Measurements from ENCODE around the gene PDLIM1. TPM values are rescaled to one million over a fixed set of nuclear protein-coding genes. Genes with fewer than 3 reads are reported as not detected.
A peak's percentile ranks its signal among the peaks of the same experiment; 100 is the strongest.
"Not testable (repeated sequence)": the region's sequence is repeated elsewhere in the genome, so short reads cannot be mapped to it uniquely, and the experiment has no call there.

The PDLIM1 gene
- total and polyA plus RNA-seq, 2 experiments from 2014 or later: 32.0 to 143 TPM

DNA sequence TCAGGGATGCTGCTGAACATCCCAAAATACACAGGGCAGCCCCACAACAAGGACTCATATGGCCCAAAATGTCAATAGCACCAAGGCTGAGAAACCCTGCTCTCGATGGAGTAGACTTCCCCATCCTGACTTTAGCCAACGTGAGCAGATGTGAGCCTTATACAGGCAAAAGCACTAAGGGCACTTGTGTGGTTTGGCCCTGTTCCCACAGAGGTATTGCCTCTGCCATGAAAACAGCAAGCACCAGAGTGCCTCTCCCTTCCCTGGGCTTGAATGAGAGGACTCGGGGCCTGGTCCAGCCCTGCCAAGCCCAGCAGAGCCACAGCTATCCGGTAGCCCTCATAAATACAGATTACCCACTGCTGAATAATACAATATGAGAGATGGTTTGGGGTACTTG lies 49.3 kb downstream of the PDLIM1 start:
- Histone ChIP-seq H3F3A (ENCODE audit: insufficient read depth) (peaks cover 14% of the 10 kb centered on the region; the same call in 1 of the 2 replicates), H3K4me3 (no peak overlapping the region), H3K9me2 (ENCODE audit: insufficient read depth) (no peaks in the 10 kb centered on the region), H3K79me2 (ENCODE audit: insufficient read depth) (no peaks in the 10 kb centered on the region), H3K9ac (no peak overlapping the region), H3K4me1 (ENCODE audit: insufficient read depth) (peaks cover 3% of the 10 kb centered on the region), H3K27me3 (replicated peaks; ENCODE audit: insufficient read depth) (no peaks in the 10 kb centered on the region), H3K9me3 (ENCODE audit: low read depth) (no peaks in the 10 kb centered on the region), H2AFZ (no peak overlapping the region), H3K36me3 (ENCODE audit: low read depth) (peaks cover 5% of the 10 kb centered on the region; the same call in 1 of the 2 replicates), H4K20me1 (ENCODE audit: insufficient read depth) (no peaks in the 10 kb centered on the region), H3K27ac (no peak overlapping the region), H3K4me2 (ENCODE audit: unreplicated experiment) (no peak overlapping the region)
- TF ChIP-seq EZH2phosphoT487 (IDR thresholded peaks at IDR 0.05; ENCODE audit: insufficient read depth, low read depth) (no peak), EZH2 (IDR thresholded peaks at IDR 0.05; ENCODE audit: insufficient read depth, poor library complexity, severe bottlenecking) (no peak)
- WGBS, 2 experiments (ENCODE audit: low coverage in 1 of 2, low lambda C conversion rate in 2 of 2, missing lambda C conversion rate in 2 of 2): 67 to 84% methylated on average over 4 of the region's 4 CpGs
- in situ Hi-C loops (cut with MboI): no loop called here
- no peak for DNase-seq

DNA sequence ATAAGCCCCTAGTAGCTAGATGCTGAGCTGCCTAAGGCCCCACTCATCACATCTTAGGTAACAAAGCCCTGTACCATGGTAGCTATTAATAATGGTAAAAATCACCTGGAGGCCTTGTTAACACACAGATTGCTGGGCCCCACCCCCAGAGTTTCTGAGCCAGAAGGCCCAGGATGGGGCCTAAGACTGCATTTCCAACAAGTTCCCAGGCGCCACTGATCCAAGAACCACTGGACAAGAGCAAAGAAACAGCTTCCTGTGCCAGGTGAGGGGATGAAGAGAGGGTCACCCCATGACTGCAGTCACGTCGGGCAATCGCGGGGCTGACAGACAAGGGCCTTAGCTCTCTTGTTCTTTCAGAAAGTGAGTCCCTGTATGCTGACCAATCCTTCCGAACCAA lies 50.0 kb downstream of the PDLIM1 start:
- no peak overlapping the region for H2AFZ ChIP-seq
- H3K4me3 ChIP-seq: no peak overlapping the region
- no peaks in the 10 kb centered on the region for H3K9me3 ChIP-seq (ENCODE audit: low read depth)
- no peak overlapping the region for H3K4me2 ChIP-seq (ENCODE audit: unreplicated experiment)
- H3K79me2 ChIP-seq (ENCODE audit: insufficient read depth): no peaks in the 10 kb centered on the region
- H3K27me3 ChIP-seq (replicated peaks; ENCODE audit: insufficient read depth): no peaks in the 10 kb centered on the region
- no peak for TF ChIP-seq EZH2 (IDR thresholded peaks at IDR 0.05; ENCODE audit: insufficient read depth, poor library complexity, severe bottlenecking)
- TF ChIP-seq EZH2phosphoT487 (IDR thresholded peaks at IDR 0.05; ENCODE audit: insufficient read depth, low read depth): no peak
- peaks cover 5% of the 10 kb centered on the region; the same call in 1 of the 2 replicates for H3K36me3 ChIP-seq (ENCODE audit: low read depth)
- 80% methylated on average over 6 of the region's 6 CpGs for WGBS, 2 experiments (ENCODE audit: low coverage in 1 of 2, low lambda C conversion rate in 2 of 2, missing lambda C conversion rate in 2 of 2)
- no peak for DNase-seq
- no peak overlapping the region for H3K27ac ChIP-seq
- H3F3A ChIP-seq (ENCODE audit: insufficient read depth): 0 out of 2 replicates have a peak, but pooled peaks cover 17% of the 10 kb centered on the region
- H3K9ac ChIP-seq: no peak overlapping the region
- peaks cover 10% of the 10 kb centered on the region for H3K4me1 ChIP-seq (ENCODE audit: insufficient read depth)
- H3K9me2 ChIP-seq (ENCODE audit: insufficient read depth): no peaks in the 10 kb centered on the region
- in situ Hi-C loops (cut with MboI): no loop called here
- H4K20me1 ChIP-seq (ENCODE audit: insufficient read depth): no peaks in the 10 kb centered on the region

DNA sequence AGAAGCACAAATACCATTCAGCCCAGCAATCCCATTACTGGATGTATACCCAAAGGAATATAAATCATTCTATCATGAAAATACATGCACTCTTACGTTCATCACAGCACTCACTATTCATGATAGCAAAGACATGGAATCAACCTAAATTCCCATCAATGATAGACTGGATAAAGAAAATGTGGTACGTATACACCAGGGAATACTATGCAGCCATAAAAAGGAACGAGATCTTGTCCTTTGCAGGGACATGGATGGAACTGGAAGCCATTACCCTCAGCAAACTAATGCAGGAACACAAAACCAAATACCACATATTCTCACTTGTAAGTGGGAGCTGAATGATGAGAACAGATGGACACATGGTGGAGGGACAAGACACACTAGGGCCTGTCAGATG lies 50.7 kb downstream of the PDLIM1 start:
- H3K4me2 ChIP-seq (ENCODE audit: unreplicated experiment); H3K9ac ChIP-seq; H2AFZ ChIP-seq; H3K9me3 ChIP-seq (ENCODE audit: low read depth); H3K4me3 ChIP-seq; H3K36me3 ChIP-seq (ENCODE audit: low read depth); H3K79me2 ChIP-seq (ENCODE audit: insufficient read depth); H3K27me3 ChIP-seq (replicated peaks; ENCODE audit: insufficient read depth); in situ Hi-C loops (cut with MboI); H3K27ac ChIP-seq; H3K9me2 ChIP-seq (ENCODE audit: insufficient read depth); H4K20me1 ChIP-seq (ENCODE audit: insufficient read depth); DNase-seq: not testable (repeated sequence)
- peaks cover 17% of the 10 kb centered on the region for H3K4me1 ChIP-seq (ENCODE audit: insufficient read depth)
- peaks cover 20% of the 10 kb centered on the region; the same call in 1 of the 2 replicates for H3F3A ChIP-seq (ENCODE audit: insufficient read depth)
- 89 to 90% methylated on average over 3 of the region's 3 CpGs for WGBS, 2 experiments (ENCODE audit: low coverage in 1 of 2, low lambda C conversion rate in 2 of 2, missing lambda C conversion rate in 2 of 2)

DNA sequence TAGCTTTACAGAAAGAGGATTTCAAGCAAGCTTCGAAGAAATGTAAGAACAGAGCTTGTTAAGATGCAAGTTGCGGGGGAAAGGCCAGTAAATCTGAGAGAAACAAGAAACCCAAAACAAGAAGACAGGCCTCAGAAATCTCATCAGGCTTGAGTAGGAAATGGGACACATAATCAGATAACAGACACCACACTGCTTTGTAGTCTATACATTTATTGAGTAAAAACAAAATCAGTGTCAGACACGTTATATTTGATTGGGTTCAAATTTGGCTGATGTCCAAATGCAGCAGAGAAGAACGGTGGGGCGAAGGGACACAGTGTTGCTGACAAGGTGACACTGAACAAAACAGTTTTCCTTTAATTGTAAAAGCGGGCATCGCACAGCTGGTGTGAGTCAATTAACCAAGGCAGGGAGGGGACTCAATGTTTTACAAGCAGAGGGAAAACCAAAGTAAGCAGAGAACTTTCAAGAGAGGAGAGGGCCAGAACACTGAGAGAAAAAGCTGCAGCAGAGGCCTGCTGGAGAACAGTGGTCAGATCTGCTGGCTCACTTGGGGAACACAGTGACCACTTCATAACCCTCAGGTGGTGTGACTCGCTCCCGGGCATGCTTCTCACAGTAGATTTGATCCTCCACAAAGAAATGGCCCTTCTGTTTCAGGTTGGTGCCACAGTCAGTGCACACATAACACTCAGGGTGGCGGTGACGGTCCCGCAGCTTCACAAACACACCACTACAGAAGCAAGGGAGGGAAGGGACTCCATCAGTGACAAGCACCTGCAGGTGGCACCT lies 53.2 kb downstream of the PDLIM1 start:
- Histone ChIP-seq H3F3A (ENCODE audit: insufficient read depth) (peaks cover 17% of the 10 kb centered on the region; the same call in 1 of the 2 replicates), H3K9me3 (ENCODE audit: low read depth) (no peaks in the 10 kb centered on the region), H3K4me2 (ENCODE audit: unreplicated experiment) (no peak overlapping the region), H3K79me2 (ENCODE audit: insufficient read depth) (no peaks in the 10 kb centered on the region), H4K20me1 (ENCODE audit: insufficient read depth) (no peaks in the 10 kb centered on the region), H3K36me3 (ENCODE audit: low read depth) (0 out of 2 replicates have a peak, but pooled peaks cover 5% of the 10 kb centered on the region), H3K9me2 (ENCODE audit: insufficient read depth) (no peaks in the 10 kb centered on the region), H3K27me3 (replicated peaks; ENCODE audit: insufficient read depth) (no peaks in the 10 kb centered on the region), H3K9ac (no peak overlapping the region), H3K27ac (no peak overlapping the region), H2AFZ (no peak overlapping the region), H3K4me3 (no peak overlapping the region), H3K4me1 (ENCODE audit: insufficient read depth) (peaks cover 23% of the 10 kb centered on the region)
- TF ChIP-seq EZH2phosphoT487 (IDR thresholded peaks at IDR 0.05; ENCODE audit: insufficient read depth, low read depth): no peak
- in situ Hi-C loops (cut with MboI): no loop called here
- DNase-seq: peak; percentile 26
- 75 to 81% methylated on average over 11 to 12 of the region's 12 CpGs for WGBS, 2 experiments (ENCODE audit: low coverage in 1 of 2, low lambda C conversion rate in 2 of 2, missing lambda C conversion rate in 2 of 2)
